Cardiac fibroblast (primary cell): Measurements from ENCODE around the gene UBC.

Experiments
- DNase-seq, 2 donors: peaks; one replicate each; pipeline versions ENCODE4 v3.0.0 to v3.0.0-alpha.2; 2010; ENCODE audit warnings: low read depth in 2 of 2
- H3K4me3 ChIP-seq, 2 donors: replicated peaks in 1 of 2; 1 replicate in 1 of 2; 2 replicates in 1 of 2; pipeline ENCODE4 v1.5.1; 2011; ENCODE audit warnings: low read depth in 2 of 2, low read length in 2 of 2, mild to moderate bottlenecking in 2 of 2, moderate library complexity in 1 of 2
- TF ChIP-seq, protein P1 (sequence below): IDR thresholded peaks from one replicate; pipeline ENCODE4 v1.5.1; 2011; ENCODE audit warnings: low read depth, mild to moderate bottlenecking, low read length, inconsistent platforms

The UBC gene

DNA sequence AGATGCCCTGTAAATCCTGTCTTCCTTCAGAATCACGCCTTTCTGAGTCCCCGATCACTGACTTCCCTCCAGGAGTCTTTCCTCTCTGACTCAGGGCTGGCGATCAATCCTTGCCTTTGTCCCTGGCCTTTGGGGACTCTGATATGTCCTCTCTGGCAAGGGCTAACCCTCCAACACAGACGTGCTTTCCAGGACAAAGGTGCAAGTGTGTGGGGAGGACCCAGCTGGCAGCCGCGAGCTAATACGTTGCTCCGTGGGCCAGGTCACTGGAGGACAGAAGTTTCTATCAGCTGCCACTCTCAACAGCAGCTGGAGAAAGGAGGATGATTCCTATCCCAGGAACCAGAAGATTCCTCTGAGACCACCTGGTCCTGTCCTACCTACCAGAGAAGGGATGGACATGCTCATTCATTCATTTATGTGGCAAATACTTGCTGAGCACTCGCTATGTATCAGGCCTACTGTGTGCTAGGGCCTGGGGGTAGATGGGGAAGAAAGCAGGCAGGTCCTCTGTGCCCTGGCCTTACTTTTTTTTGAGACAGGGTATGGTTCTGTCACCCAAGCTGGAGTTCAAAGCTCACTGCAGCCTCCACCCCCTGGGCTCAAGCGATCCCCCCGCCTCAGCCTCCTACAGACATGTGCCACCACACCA is 42.3 kb downstream of the UBC start:
- TF ChIP-seq, protein P1, sequence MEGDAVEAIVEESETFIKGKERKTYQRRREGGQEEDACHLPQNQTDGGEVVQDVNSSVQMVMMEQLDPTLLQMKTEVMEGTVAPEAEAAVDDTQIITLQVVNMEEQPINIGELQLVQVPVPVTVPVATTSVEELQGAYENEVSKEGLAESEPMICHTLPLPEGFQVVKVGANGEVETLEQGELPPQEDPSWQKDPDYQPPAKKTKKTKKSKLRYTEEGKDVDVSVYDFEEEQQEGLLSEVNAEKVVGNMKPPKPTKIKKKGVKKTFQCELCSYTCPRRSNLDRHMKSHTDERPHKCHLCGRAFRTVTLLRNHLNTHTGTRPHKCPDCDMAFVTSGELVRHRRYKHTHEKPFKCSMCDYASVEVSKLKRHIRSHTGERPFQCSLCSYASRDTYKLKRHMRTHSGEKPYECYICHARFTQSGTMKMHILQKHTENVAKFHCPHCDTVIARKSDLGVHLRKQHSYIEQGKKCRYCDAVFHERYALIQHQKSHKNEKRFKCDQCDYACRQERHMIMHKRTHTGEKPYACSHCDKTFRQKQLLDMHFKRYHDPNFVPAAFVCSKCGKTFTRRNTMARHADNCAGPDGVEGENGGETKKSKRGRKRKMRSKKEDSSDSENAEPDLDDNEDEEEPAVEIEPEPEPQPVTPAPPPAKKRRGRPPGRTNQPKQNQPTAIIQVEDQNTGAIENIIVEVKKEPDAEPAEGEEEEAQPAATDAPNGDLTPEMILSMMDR, result no peak
- no peak for DNase-seq
- H3K4me3 ChIP-seq, result no peak overlapping the region

DNA sequence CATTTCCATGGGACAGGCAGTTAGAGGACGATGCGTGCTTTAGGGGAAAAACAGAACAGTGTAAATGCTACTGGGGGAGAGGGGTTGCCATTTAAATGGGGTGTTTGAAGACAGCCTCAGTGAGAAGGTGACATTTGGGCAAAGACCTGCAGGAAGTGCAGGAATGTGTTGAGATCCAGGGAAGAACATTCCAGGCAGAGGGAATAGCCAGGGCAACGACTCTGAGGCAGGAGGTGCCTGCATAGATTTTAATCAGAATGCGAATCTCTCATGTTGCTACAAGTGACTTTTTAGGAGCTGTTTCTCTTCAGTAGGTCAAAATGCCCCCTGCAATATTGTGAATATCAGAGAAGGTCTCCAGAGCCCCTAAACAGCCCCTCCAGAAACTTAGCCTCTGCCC is 43.2 kb downstream of the UBC start:
- DNase-seq, result no peak
- no peak overlapping the region for H3K4me3 ChIP-seq
- TF ChIP-seq, protein P1, result no peak

DNA sequence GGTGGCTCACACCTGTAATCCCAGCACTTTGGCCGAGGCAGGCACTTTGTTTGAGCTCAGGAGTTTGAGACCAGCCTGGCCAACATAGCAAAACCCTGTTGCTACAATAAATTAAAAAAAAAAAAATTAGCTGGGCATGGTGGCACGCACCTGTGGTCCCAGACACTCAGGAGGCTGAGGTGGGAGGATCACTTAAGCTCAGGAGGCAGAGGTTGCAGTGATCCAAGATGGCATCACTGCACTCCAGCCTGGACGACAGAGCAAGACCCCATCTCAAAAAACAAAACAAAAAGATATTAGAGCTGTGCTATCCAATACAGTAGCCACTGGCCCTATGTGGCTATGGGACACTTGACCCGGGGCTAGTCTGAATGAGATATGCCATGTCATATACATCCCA is 43.9 kb downstream of the UBC start:
- TF ChIP-seq, protein P1, result no peak
- no peak for DNase-seq
- no peak overlapping the region for H3K4me3 ChIP-seq

DNA sequence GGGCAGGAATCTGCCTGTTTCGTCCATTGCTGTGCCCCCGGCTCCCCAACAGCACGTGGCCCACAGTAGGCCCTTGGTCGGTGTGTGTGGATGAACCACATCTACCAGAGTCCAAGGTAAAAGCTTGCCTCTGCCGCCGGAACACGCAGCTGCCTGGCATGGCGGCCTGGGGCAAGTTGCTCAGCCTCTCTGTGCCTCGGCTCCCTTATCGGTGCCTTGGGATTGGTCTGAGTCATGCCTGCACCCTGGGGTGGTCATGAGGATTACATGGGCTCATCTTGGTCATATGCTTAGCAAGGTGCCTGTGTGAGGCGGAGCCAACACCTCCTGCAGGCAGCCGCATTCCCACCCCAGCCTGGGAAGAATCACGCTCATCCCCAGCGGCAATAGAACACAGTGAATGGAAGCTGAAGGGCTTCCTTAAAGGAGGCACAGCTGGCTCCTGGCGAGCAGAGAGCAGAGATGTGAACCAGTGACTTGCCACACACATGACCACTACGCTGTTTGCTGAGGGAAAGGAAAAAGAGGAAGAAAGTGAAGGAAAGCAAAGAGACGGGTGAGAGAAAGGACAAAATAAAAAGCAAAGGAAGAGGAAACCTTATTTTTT is 45.3 kb downstream of the UBC start:
- no peak for DNase-seq
- TF ChIP-seq, protein P1, result no peak
- no peak overlapping the region for H3K4me3 ChIP-seq

DNA sequence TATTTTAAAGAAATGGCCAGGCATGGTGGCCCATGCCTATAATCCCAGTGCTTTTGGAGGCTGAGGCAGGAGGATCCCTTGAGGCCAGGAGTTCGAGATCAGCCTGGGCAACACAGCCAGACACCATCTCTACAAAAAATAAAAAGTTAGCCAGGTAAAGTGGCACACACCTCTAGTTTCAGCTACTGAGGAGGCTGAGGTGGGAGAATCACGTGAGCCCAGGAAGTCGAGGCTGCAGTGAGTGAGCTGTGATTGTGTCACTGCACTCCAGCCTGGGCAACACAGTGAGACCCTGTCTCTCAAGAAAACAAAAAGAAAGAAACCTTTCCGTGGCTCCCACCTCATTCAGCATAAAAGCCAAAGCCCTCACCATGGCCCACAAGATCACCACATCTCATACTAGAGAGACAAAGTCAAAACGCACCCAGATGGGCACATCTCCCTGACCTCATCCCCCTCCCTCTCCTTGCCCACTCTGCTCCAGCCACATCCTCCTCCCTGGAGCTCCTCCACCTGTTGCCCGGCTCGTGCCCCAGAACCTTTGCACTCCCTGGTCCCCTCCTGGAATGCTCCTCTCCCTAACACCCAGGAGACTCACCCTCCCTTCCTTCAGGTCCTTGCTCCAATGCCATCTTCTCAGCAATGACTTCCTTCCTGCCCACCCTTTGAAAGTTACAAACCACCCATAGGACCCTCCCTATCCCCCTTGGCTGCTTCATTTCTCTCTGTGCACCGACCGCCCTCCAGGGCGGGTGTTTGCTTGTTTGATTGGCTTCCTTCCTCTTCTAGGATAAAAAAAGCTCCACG is 46.0 kb downstream of the UBC start:
- H3K4me3 ChIP-seq, result no peak overlapping the region
- TF ChIP-seq, protein P1, result no peak

DNA sequence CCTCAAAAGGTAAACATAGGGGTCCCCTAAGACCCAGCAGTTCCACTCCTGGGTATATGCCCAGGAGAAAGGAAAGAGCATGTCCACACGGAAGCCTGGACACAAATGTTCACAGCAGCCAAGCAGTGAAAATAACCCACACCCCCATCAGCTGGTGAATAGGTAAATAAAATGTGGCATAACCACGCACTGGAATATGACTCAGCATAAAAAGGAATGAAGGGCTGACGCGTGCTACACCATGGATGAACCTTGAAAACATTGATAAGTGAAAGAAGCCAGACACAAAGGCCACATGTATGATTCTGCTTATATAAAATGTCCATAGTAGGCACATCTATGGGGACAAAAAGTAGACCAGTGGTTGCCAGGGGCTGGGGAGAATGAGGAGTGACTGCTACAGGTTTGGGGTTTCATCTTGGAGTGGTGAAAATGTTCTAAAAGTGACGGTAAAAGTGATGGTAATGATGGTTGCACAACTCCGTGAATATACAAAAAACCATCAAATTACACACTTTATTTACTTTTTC is 47.0 kb downstream of the UBC start:
- no peak overlapping the region for H3K4me3 ChIP-seq
- DNase-seq, result peak; percentile 65 to 69

More for the DNA sequence above, 46.0 kb downstream of the UBC start:
- no peak for DNase-seq

More for the DNA sequence above, 47.0 kb downstream of the UBC start:
- TF ChIP-seq, protein P1, result no peak
